Measurements from ENCODE around the gene PRKAR2A. TPM values are rescaled to one million over a fixed set of nuclear protein-coding genes. Genes with fewer than 3 reads are reported as not detected.

The PRKAR2A gene
- total RNA-seq, 4 donors from 2014 or later = 25.4 to 53.2 (median 29.3) TPM

- TF ChIP-seq, protein P1, sequence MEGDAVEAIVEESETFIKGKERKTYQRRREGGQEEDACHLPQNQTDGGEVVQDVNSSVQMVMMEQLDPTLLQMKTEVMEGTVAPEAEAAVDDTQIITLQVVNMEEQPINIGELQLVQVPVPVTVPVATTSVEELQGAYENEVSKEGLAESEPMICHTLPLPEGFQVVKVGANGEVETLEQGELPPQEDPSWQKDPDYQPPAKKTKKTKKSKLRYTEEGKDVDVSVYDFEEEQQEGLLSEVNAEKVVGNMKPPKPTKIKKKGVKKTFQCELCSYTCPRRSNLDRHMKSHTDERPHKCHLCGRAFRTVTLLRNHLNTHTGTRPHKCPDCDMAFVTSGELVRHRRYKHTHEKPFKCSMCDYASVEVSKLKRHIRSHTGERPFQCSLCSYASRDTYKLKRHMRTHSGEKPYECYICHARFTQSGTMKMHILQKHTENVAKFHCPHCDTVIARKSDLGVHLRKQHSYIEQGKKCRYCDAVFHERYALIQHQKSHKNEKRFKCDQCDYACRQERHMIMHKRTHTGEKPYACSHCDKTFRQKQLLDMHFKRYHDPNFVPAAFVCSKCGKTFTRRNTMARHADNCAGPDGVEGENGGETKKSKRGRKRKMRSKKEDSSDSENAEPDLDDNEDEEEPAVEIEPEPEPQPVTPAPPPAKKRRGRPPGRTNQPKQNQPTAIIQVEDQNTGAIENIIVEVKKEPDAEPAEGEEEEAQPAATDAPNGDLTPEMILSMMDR (IDR thresholded peaks at IDR 0.05) = no peak
- no peak for TF ChIP-seq POLR2A (IDR thresholded peaks at IDR 0.05)
- WGBS, 2 donors = 94 to 97% methylated on average over 8 of the region's 8 CpGs
- H3K4me3 ChIP-seq (ENCODE audit: low read depth, poor library complexity, severe bottlenecking) = no peak overlapping the region
- no peak for DNase-seq (ENCODE audit: low spot score in 2 of 2)
- intact Hi-C loops (cut with DNase I; ENCODE audit: low total_unique reads) = no loop called here
Observed at GRCh38 chr3:48698891-48699290, 148.8 kb downstream of the PRKAR2A start.

DNA sequence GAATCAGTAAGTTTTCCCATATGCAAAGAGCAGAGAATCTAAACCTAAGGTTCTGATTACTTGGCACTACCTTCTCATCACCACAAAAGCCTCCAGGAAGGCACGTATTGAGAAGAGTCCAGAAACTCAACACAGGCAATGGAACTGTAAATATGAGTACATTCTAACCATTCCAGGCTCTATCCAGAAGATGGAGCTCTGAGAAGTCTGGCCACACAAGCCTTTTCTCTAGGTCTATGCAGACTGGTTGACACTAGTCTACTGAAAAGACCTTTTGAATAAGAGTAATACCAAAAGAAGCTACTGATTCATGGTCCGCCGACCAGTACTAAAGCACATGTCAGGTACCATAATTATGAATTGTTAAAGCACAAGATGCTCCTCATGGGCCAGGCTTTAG lies 149.7 kb downstream of the PRKAR2A start:
- intact Hi-C loops (cut with DNase I; ENCODE audit: low total_unique reads) = no loop called here
- 77 to 85% methylated on average over 3 of the region's 3 CpGs for WGBS, 2 donors
- H3K4me3 ChIP-seq (ENCODE audit: low read depth, poor library complexity, severe bottlenecking) = no peak overlapping the region

DNA sequence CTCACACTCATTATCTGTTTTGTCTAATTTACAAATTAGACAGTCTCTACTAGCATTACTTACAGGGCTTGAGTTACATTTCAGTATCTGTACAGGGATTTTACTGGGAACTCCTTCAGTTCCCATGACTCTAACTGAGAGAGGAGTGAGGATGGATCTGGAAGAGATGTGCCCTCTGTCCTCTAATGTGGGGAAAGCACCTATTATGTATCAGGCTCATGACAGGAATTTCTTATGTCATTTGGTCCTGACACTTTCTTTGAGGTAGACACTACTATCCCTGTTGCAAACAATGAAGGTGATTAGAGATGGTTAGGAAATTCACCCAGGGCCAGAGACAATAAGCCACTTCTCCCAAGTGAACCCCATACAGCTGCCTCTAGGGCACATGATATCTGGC lies 151.1 kb downstream of the PRKAR2A start:
- intact Hi-C loops (cut with DNase I; ENCODE audit: low total_unique reads) = no loop called here
- no peak overlapping the region for H3K4me3 ChIP-seq (ENCODE audit: low read depth, poor library complexity, severe bottlenecking)
- no peak for DNase-seq (ENCODE audit: low spot score in 2 of 2)
- TF ChIP-seq POLR2A (IDR thresholded peaks at IDR 0.05) = no peak
- TF ChIP-seq, protein P1 (IDR thresholded peaks at IDR 0.05) = no peak

More for the DNA sequence above, 149.7 kb downstream of the PRKAR2A start:
- no peak for DNase-seq (ENCODE audit: low spot score in 2 of 2)
- TF ChIP-seq POLR2A (IDR thresholded peaks at IDR 0.05) = no peak
- TF ChIP-seq, protein P1 (IDR thresholded peaks at IDR 0.05) = no peak

Other genes with a start within 250 kb of the PRKAR2A start
- gene UQCRC1, start 238.2 kb downstream of the PRKAR2A start, total RNA-seq = 100 to 1,000 TPM; 240 to 373 (median 334) TPM
- not detected for gene TMEM89, start 226.1 kb downstream of the PRKAR2A start, total RNA-seq
- 10 to 100 TPM in 3 of 4 donors, 1 to 10 TPM in 1; 9.4 to 36.5 (median 17.9) TPM for gene SLC26A6, start 212.4 kb downstream of the PRKAR2A start, total RNA-seq
- gene CELSR3, start 185.0 kb downstream of the PRKAR2A start, total RNA-seq = 1 to 10 TPM in 2 of 4 donors, under 1 TPM in 2; 0.59 to 4.7 (median 1.2) TPM
- gene NCKIPSD, start 162.0 kb downstream of the PRKAR2A start, total RNA-seq = 10 to 100 TPM; 32.0 to 51.0 (median 41.1) TPM
- gene IP6K2, start 130.7 kb downstream of the PRKAR2A start, total RNA-seq = 100 to 1,000 TPM; 142 to 304 (median 187) TPM
- 10 to 100 TPM; 11.4 to 46.3 (median 20.4) TPM for gene SLC25A20, start 51.0 kb upstream of the PRKAR2A start, total RNA-seq
- gene ARIH2, start 71.0 kb upstream of the PRKAR2A start, total RNA-seq = 10 to 100 TPM; 41.5 to 75.7 (median 69.1) TPM
- gene P4HTM, start 142.4 kb upstream of the PRKAR2A start, total RNA-seq = 10 to 100 TPM; 23.4 to 41.9 (median 36.0) TPM
- 10 to 100 TPM; 39.5 to 86.9 (median 49.8) TPM for gene WDR6, start 159.5 kb upstream of the PRKAR2A start, total RNA-seq
- gene DALRD3, start 170.7 kb upstream of the PRKAR2A start, total RNA-seq = 10 to 100 TPM; 51.5 to 78.4 (median 62.1) TPM
- 10 to 100 TPM; 24.2 to 85.9 (median 65.0) TPM for gene NDUFAF3, start 174.2 kb upstream of the PRKAR2A start, total RNA-seq
- gene IMPDH2, start 181.5 kb upstream of the PRKAR2A start, total RNA-seq = 100 to 1,000 TPM; 205 to 275 (median 222) TPM
- gene QRICH1, start 246.2 kb upstream of the PRKAR2A start, total RNA-seq = 100 to 1,000 TPM in 1 of 4 donors, 10 to 100 TPM in 3; 72.4 to 106 (median 84.2) TPM